PC-9 (cell line): ENCODE measurements around the gene UGT2A3.

ENCODE experiments used
- CTCF ChIP-seq: fragments of 200-600 bp; sonication (generic); conservative IDR thresholded peaks from 2 replicates; pipeline ENCODE4 v1.6.1; 2017; ENCODE audit warnings: mixed run types, antibody characterized with exemption, mild to moderate bottlenecking, moderate library complexity
- EZH2 ChIP-seq: fragments of 200-600 bp; sonication (generic); IDR thresholded peaks from 2 replicates; pipeline ENCODE4 v1.8.0; 2017; ENCODE audit warnings: antibody characterized with exemption, low read depth

GRCh38 chr4:68905598-68905938, 46.0 kb downstream of the UGT2A3 start:
- TF ChIP-seq CTCF, result no peak
- TF ChIP-seq EZH2, result no peak
